HG03097 (cell line): ENCODE data around the gene AVPI1.
"Not testable (repeated sequence)": the region's sequence is repeated elsewhere in the genome, so short reads cannot be mapped to it uniquely, and the experiment has no call there.

Source experiments
- ATAC-seq: cut with Tn5 transposase; IDR thresholded peaks from one replicate; pipeline ENCODE4 v1.9.1; 2021; ENCODE audit not compliant: unreplicated experiment, low FRiP score

Gene AVPI1

GRCh38 chr10:97642471-97643159 lies 44.4 kb downstream of the AVPI1 start:
- ATAC-seq: not testable (repeated sequence)

GRCh38 chr10:97640868-97641811 lies 45.9 kb downstream of the AVPI1 start:
- peak; percentile 15 for ATAC-seq

GRCh38 chr10:97640174-97640867 lies 46.7 kb downstream of the AVPI1 start, which contains the start of gene PI4K2A:
Gene PI4K2A (plus strand): TSS chr10:97640671. CDS start chr10:97640743, 72 bp downstream.
- ATAC-seq: peak; percentile 98

- ATAC-seq: not testable (repeated sequence)
These were observed 48.0 kb downstream of the AVPI1 start for GRCh38 chr10:97639090-97639489.

GRCh38 chr10:97635577-97635976 lies 51.5 kb downstream of the AVPI1 start:
- no peak for ATAC-seq

- ATAC-seq: no peak
These were observed 53.1 kb downstream of the AVPI1 start for GRCh38 chr10:97633921-97634320.

- peak; percentile 95 for ATAC-seq
These were observed 53.8 kb downstream of the AVPI1 start, which contains the start of gene MORN4 for GRCh38 chr10:97632949-97633884. Gene MORN4 (minus strand): TSS chr10:97633500. CDS start chr10:97619653, 13,847 bp downstream.

GRCh38 chr10:97631098-97631497 lies 55.9 kb downstream of the AVPI1 start:
- no peak for ATAC-seq

GRCh38 chr10:97629289-97629688 lies 57.8 kb downstream of the AVPI1 start:
- no peak for ATAC-seq

GRCh38 chr10:97628228-97628627 lies 58.8 kb downstream of the AVPI1 start:
- no peak for ATAC-seq

GRCh38 chr10:97627731-97628130 lies 59.3 kb downstream of the AVPI1 start:
- no peak for ATAC-seq
